ENCODE results near the gene USP53. TPM values are rescaled to one million over a fixed set of nuclear protein-coding genes. Genes with fewer than 3 reads are reported as not detected.

USP53 gene
- total and polyA plus RNA-seq, 9 of the 15 experiments (the other 6 are each of a cell fraction or from before 2014, with no cell fraction given) = 2.9 to 9.6 (median 8.3) TPM

DNA sequence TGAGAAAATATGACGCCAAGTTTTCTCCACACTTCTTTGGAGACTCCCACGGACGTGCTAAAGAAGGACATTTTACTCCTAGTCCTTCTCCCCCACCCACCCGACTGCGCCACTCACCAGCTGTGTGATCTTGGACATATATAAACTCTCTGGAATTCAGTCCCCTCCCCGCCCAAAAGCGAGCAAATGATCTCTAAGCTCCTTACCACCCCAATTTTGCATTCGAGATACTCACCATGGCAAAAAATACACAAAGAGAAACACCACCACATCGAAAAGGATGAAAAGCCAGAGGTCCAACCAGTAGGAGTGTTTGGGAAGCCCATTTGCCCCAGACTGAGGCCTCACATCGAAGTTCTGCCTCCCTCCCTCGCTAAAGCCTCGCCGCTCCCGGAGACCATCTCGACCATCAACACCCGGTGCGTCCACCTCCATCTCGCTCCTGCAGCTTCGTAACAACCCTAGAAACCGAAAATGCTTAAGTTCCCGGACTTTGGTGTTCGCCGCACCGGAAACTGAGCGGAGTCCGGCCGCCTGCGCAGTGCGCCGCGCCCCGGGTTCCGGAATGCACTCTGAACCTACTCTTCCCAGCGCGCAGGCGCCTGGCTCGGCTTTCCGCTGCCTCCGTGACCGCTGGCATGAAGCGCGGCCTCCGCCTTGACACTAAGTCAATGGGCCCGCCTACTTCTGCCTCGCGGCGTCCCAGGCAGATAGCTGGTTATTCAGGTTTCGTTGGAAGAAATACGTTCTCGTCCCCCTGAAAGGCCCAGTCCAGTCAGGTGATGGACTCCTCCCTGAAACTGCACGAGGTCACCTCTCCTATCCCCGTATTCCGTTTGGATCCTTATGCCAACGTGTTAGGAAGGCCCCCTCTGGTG lies 87.8 kb downstream of the USP53 start (continued):
- TF ChIP-seq MYBL2 (IDR thresholded peaks at IDR 0.05; ENCODE audit: low read depth) = 0 out of 2 replicates have a peak, but pooled peaks have one; percentile 59
- no peak for TF ChIP-seq MYBL2 (CRISPR knock-in tag; IDR thresholded peaks at IDR 0.05; ENCODE audit: borderline replicate concordance)
- TF ChIP-seq RNF2 (IDR thresholded peaks at IDR 0.05) = no peak
- TF ChIP-seq FOXP4 (CRISPR knock-in tag; IDR thresholded peaks at IDR 0.05; ENCODE audit: borderline replicate concordance) = 0 out of 2 replicates have a peak, but pooled peaks have one; percentile 29
- no peak for TF ChIP-seq ZNF785 (CRISPR knock-in tag; IDR thresholded peaks at IDR 0.05)
- TF ChIP-seq CBFA2T2 (conservative IDR thresholded peaks at IDR 0.05) = no peak
- peak; percentile 44; the same call in 1 of the 2 replicates for TF ChIP-seq GMEB1 (CRISPR knock-in tag; IDR thresholded peaks at IDR 0.05)
- peak; percentile 28; the same call in 1 of the 2 replicates for TF ChIP-seq CC2D1A (IDR thresholded peaks at IDR 0.05)
- no peak for TF ChIP-seq HLTF (IDR thresholded peaks at IDR 0.05)
- TF ChIP-seq REST (IDR thresholded peaks at IDR 0.05; ENCODE audit: borderline replicate concordance) = no peak
- no peak for TF ChIP-seq REST (CRISPR knock-in tag; IDR thresholded peaks at IDR 0.05; ENCODE audit: low read depth)
- TF ChIP-seq NCOA1 (IDR thresholded peaks at IDR 0.05; ENCODE audit: low read depth) = peak; percentile 90
- no peak for TF ChIP-seq TCFL5 (CRISPR knock-in tag; conservative IDR thresholded peaks at IDR 0.05)
- TF ChIP-seq NFIC (IDR thresholded peaks at IDR 0.05) = peak; percentile 29; the same call in 1 of the 2 replicates
- TF ChIP-seq RBM34 (IDR thresholded peaks at IDR 0.05; ENCODE audit: borderline replicate concordance, insufficient read depth, low read length) = no peak
- no peak for TF ChIP-seq MCM2 (IDR thresholded peaks at IDR 0.05; ENCODE audit: low read depth)
- TF ChIP-seq PURB (CRISPR knock-in tag; IDR thresholded peaks at IDR 0.05; ENCODE audit: low read depth) = no peak
